Measurements from ENCODE around the gene EED. TPM values are rescaled to one million over a fixed set of nuclear protein-coding genes. Genes with fewer than 3 reads are reported as not detected.

EED gene
- total and polyA plus RNA-seq, 11 donors: 4.9 to 13.5 (median 11.4) TPM

DNA sequence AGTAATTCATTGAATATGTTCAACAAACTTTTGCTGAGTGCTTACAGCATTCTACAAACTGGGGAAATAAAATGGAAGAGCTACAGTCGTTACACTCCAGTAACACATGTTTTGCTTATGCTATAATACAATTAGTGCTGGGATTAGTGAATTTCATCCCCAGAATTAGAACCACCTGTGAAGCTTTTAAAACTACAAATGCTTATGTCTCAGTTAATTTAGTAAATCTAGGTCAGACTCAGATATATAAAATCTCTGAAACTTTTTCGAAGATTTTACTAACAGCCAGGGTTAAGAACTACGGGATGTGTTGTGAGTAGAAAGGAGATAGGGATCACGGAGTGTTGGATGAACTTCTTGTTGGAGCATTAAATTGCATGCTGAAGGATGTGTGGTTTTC is 33.7 kb upstream of the EED start:
- TF ChIP-seq, protein P1, sequence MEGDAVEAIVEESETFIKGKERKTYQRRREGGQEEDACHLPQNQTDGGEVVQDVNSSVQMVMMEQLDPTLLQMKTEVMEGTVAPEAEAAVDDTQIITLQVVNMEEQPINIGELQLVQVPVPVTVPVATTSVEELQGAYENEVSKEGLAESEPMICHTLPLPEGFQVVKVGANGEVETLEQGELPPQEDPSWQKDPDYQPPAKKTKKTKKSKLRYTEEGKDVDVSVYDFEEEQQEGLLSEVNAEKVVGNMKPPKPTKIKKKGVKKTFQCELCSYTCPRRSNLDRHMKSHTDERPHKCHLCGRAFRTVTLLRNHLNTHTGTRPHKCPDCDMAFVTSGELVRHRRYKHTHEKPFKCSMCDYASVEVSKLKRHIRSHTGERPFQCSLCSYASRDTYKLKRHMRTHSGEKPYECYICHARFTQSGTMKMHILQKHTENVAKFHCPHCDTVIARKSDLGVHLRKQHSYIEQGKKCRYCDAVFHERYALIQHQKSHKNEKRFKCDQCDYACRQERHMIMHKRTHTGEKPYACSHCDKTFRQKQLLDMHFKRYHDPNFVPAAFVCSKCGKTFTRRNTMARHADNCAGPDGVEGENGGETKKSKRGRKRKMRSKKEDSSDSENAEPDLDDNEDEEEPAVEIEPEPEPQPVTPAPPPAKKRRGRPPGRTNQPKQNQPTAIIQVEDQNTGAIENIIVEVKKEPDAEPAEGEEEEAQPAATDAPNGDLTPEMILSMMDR (IDR thresholded peaks at IDR 0.05): no peak
- no peak for TF ChIP-seq POLR2A (IDR thresholded peaks at IDR 0.05)
- DNase-seq (no peak), ATAC-seq (no peak)
- no peak overlapping the region for H3K27ac ChIP-seq
- intact Hi-C loops (cut with DNase I): loop anchor here in 5 of 10 donors (10.0 kb wide), 3 partner anchors 346 to 616 kb away; partner anchors contain the start of gene CCDC83 (in 2 of the 5)
- H3K36me3 ChIP-seq: no peaks in the 10 kb centered on the region
- H3K4me1 ChIP-seq: peaks cover 0 to 12% (median 0%) of the 10 kb centered on the region in 12 donors
- H3K27me3 ChIP-seq: no peaks in the 10 kb centered on the region
- no peak overlapping the region for H3K4me3 ChIP-seq
- 88 to 95% (median 92%) methylated on average over 4 of the region's 4 CpGs for WGBS, 4 donors
- no peaks in the 10 kb centered on the region for H3K9me3 ChIP-seq

DNA sequence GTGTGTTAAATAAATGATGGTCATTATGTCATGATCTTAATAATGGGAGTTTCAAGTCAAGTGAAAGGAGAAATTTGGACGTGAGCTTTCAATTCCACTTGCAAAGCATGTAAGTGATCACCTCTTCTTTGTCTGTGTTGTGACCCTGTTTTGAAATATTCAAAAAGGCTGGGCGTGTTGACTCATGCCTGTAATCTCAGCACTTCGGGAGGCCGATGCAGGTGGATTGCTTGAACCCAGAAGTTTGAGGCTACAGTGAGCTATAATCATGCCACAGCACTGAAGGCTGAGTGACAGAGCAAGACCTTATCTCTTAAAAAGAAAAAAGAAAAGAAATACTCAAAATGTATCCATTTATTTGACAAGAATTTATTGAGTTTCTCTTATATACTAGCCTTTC is 32.9 kb upstream of the EED start:
- TF ChIP-seq POLR2A (IDR thresholded peaks at IDR 0.05): no peak
- TF ChIP-seq, protein P1 (IDR thresholded peaks at IDR 0.05): no peak
- intact Hi-C loops (cut with DNase I): loop anchor here in 5 of 10 donors (10.0 kb wide), 3 partner anchors 347 to 617 kb away; partner anchors contain the start of gene CCDC83 (in 2 of the 5)
- 88 to 96% (median 91%) methylated on average over 4 of the region's 4 CpGs for WGBS, 4 donors

DNA sequence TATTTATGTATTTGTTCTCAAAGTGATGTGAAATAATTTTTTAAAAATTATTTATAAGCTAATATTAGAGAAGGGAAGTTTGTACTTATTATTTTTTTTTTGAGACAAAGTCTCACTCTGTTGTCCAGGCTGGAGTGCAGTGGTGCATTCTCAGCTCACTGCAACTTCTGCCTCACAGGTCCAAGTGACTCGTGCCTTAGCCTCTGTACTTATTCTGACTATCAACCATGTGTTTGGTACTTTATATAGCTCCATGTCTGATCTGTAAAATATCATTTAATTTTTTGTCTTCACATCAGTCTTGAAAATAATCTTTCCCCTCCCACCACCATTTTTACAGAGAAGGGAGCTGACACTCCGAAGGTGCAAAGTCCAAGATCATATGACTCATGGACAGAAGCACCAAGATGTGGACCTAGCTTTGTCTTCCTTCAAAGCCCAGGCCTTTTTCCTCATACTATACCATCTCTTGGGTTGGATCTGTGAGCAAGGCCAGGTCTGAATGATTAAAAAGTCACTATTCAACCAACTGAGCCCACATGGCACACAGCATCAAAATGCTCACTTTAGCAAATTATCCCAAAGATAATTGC is 32.4 kb upstream of the EED start:
- no peaks in the 10 kb centered on the region for H3K27me3 ChIP-seq
- ATAC-seq: no peak
- H3K36me3 ChIP-seq: no peaks in the 10 kb centered on the region
- WGBS, 4 donors: 88 to 95% (median 90%) methylated on average over 2 of the region's 2 CpGs
- no peak for TF ChIP-seq POLR2A (IDR thresholded peaks at IDR 0.05)
- TF ChIP-seq, protein P1 (IDR thresholded peaks at IDR 0.05): no peak
- H3K4me1 ChIP-seq: peaks cover 0 to 6% (median 0%) of the 10 kb centered on the region in 12 donors
- H3K27ac ChIP-seq: no peak overlapping the region
- intact Hi-C loops (cut with DNase I): loop anchor here in 5 of 10 donors (10.0 kb wide), 3 partner anchors 347 to 617 kb away; partner anchors contain the start of gene CCDC83 (in 2 of the 5)
- no peak overlapping the region for H3K4me3 ChIP-seq
- no peaks in the 10 kb centered on the region for H3K9me3 ChIP-seq
- DNase-seq: no peak

More for the DNA sequence above, 32.9 kb upstream of the EED start:
- Histone ChIP-seq H3K36me3 (no peaks in the 10 kb centered on the region), H3K9me3 (no peaks in the 10 kb centered on the region), H3K4me3 (no peak overlapping the region), H3K27me3 (no peaks in the 10 kb centered on the region), H3K4me1 (peaks cover 0 to 6% (median 0%) of the 10 kb centered on the region in 12 donors), H3K27ac (no peak overlapping the region)
- no peak for DNase-seq
- ATAC-seq: no peak

DNA sequence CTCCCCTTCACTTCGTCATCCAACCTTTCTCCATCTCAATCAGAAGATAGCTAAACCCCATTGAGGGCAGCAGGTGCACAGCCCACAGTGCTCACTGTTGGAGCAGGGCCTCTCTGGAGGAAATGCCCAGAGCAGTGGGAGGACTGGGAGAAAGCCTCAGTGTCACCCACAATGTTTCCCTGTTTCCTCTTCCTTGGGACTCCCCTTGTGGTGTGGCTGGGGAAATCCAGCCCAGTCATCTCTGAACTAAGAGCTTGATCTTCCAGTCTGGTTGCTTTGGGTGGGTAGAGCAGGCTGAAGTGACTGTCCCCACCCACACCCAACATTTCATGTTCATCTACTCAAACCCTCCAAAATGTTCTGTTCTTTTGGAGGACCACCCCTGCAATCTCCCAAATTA is 29.8 kb upstream of the EED start:
- Histone ChIP-seq H3K4me1 (peaks cover 0 to 19% (median 3%) of the 10 kb centered on the region in 12 donors), H3K9me3 (no peaks in the 10 kb centered on the region), H3K36me3 (no peaks in the 10 kb centered on the region), H3K27ac (no peak overlapping the region), H3K4me3 (no peak overlapping the region), H3K27me3 (no peaks in the 10 kb centered on the region)
- 87 to 100% (median 95%) methylated on average over 1 of the region's 1 CpG for WGBS, 4 donors
- no peak for ATAC-seq
- intact Hi-C loops (cut with DNase I): loop anchor here (5.0 to 10.0 kb wide), 6 partner anchors 172 to 620 kb away; partner anchors contain the start of gene CCDC83 (in 6 of the 10)
- no peak for DNase-seq
- TF ChIP-seq, protein P1 (IDR thresholded peaks at IDR 0.05): no peak
- TF ChIP-seq POLR2A (IDR thresholded peaks at IDR 0.05): no peak
